Ecto neural progenitor cell (in vitro differentiated cells): ENCODE data around the gene STARD10.
"Not testable (repeated sequence)": the region's sequence is repeated elsewhere in the genome, so short reads cannot be mapped to it uniquely, and the experiment has no call there.

Experiments
- DNase-seq: peaks from one replicate; pipeline ENCODE4 v3.0.0-alpha.2; 2018; ENCODE audit warnings: low spot score

The STARD10 gene

GRCh38 chr11:72793425-72794367 lies at the start of gene STARD10:
Gene STARD10 (minus strand): TSS chr11:72794047. CDS start chr11:72781181, 12,866 bp downstream.
- DNase-seq = peak; percentile 97

GRCh38 chr11:72842653-72843330 lies 48.9 kb upstream of the STARD10 start:
- DNase-seq = no peak

GRCh38 chr11:72842126-72842525 lies 48.3 kb upstream of the STARD10 start:
- no peak for DNase-seq

- DNase-seq = no peak
Observed at GRCh38 chr11:72841397-72841796, 47.5 kb upstream of the STARD10 start.

- no peak for DNase-seq
Observed at GRCh38 chr11:72840780-72841179, 46.9 kb upstream of the STARD10 start.

- DNase-seq = no peak
Observed at GRCh38 chr11:72838691-72839305, 45.0 kb upstream of the STARD10 start.

GRCh38 chr11:72836111-72836510 lies 42.3 kb upstream of the STARD10 start:
- DNase-seq = no peak

- DNase-seq = no peak
Observed at GRCh38 chr11:72834905-72835304, 41.1 kb upstream of the STARD10 start.

GRCh38 chr11:72833811-72834493 lies 40.1 kb upstream of the STARD10 start:
- DNase-seq = no peak

GRCh38 chr11:72833083-72833733 lies 39.4 kb upstream of the STARD10 start:
- DNase-seq = no peak

- DNase-seq = peak; percentile 42
Observed at GRCh38 chr11:72832301-72833082, 38.6 kb upstream of the STARD10 start.

GRCh38 chr11:72831521-72832300 lies 37.9 kb upstream of the STARD10 start:
- DNase-seq = peak; percentile 88

- no peak for DNase-seq
Observed at GRCh38 chr11:72829884-72830533, 36.2 kb upstream of the STARD10 start.

GRCh38 chr11:72829178-72829577 lies 35.3 kb upstream of the STARD10 start:
- DNase-seq = no peak

- no peak for DNase-seq
Observed at GRCh38 chr11:72828692-72829101, 34.9 kb upstream of the STARD10 start.

- no peak for DNase-seq
Observed at GRCh38 chr11:72828081-72828567, 34.3 kb upstream of the STARD10 start.

- DNase-seq = not testable (repeated sequence)
Observed at GRCh38 chr11:72827656-72828055, 33.8 kb upstream of the STARD10 start.

GRCh38 chr11:72826942-72827480 lies 33.2 kb upstream of the STARD10 start:
- DNase-seq = no peak
